Lung (tissue), 12 donors: ENCODE measurements around the gene DNAH9. TPM values are rescaled to one million over a fixed set of nuclear protein-coding genes. Genes with fewer than 3 reads are reported as not detected.
"Not testable (repeated sequence)": the region's sequence is repeated elsewhere in the genome, so short reads cannot be mapped to it uniquely, and the experiment has no call there.

ENCODE experiments used
- ATAC-seq: fragments of 200-7000 bp; cut with Tn5 transposase; one replicate; pipeline ENCODE4 v1.9.1; 2020; ENCODE audit warnings: moderate number of reproducible peaks; ENCODE audit not compliant: insufficient read depth, low FRiP score
- DNase-seq, 3 donors: peaks; one replicate each; pipeline ENCODE4 v3.0.0-alpha.2; 2013 to 2017
- H3K27ac ChIP-seq, 2 donors: one replicate each; pipeline ENCODE4 v1.5.1; 2013; ENCODE audit warnings: mild to moderate bottlenecking in 2 of 2, moderate library complexity in 2 of 2, control low read depth in 1 of 2, inconsistent platforms in 1 of 2, low read depth in 1 of 2, low read length in 1 of 2
- H3K27me3 ChIP-seq, 3 donors: one replicate each; pipeline ENCODE4 v1.5.1; 2013; ENCODE audit warnings: low read length in 2 of 3; ENCODE audit not compliant: control insufficient read depth in 3 of 3, insufficient read depth in 3 of 3
- H3K36me3 ChIP-seq, 4 donors: one replicate each; pipeline ENCODE4 v1.5.1; 2013; ENCODE audit warnings: low read length in 4 of 4, mild to moderate bottlenecking in 1 of 4, moderate library complexity in 1 of 4; ENCODE audit not compliant: control insufficient read depth in 4 of 4, insufficient read depth in 4 of 4
- H3K4me1 ChIP-seq, 5 donors: one replicate each; pipeline ENCODE4 v1.5.1; 2013; ENCODE audit warnings: low read length in 5 of 5, mild to moderate bottlenecking in 2 of 5, moderate library complexity in 1 of 5; ENCODE audit not compliant: control insufficient read depth in 5 of 5, insufficient read depth in 5 of 5
- H3K4me3 ChIP-seq: one replicate; pipeline ENCODE4 v1.5.1; 2013; ENCODE audit warnings: mild to moderate bottlenecking, control low read depth, moderate library complexity
- H3K9ac ChIP-seq, 2 donors: one replicate each; pipeline ENCODE4 v1.5.1; 2013; ENCODE audit warnings: low read length in 2 of 2, control low read depth in 1 of 2; ENCODE audit not compliant: insufficient read depth in 1 of 2
- H3K9me3 ChIP-seq, 4 donors: one replicate each; pipeline ENCODE4 v1.5.1; 2013; ENCODE audit warnings: low read length in 3 of 4, mild to moderate bottlenecking in 1 of 4, moderate library complexity in 1 of 4; ENCODE audit not compliant: control insufficient read depth in 4 of 4, insufficient read depth in 3 of 4
- WGBS, 2 donors: extraction: QIAGEN DNeasy Blood & Tissue Kit; methylation state at CpG; one replicate each; pipeline ENCODE4 v1.1.7; 2013; 5-methylcytosine and 5-hydroxymethylcytosine counted together
- polyA plus RNA-seq, 2 donors: library from polyadenylated mRNA; stranded (reverse); fragments of 200-250 nt; gene quantifications; one replicate each; pipeline ENCODE4 v1.2.1, GENCODE V29; 2013
- total RNA-seq, 2 donors: library from RNA; depleted of rRNA in 1 of 2; stranded (reverse); fragments of >200 nt in 1 of 2; gene quantifications; one replicate each; pipeline ENCODE4 v1.2.1, GENCODE V29; 2014 to 2021
- TF ChIP-seq, protein P1 (sequence below): IDR thresholded peaks from 2 replicates; pipeline ENCODE4 v1.5.1; 2012; ENCODE audit warnings: mild to moderate bottlenecking; ENCODE audit errors: control extremely low read depth, extremely low read depth
- donor health status: control.
- donor health status: control.
- donor health status: Bipolar disorder and iron deficiency.
- donor health status: healthy.
- donor health status: DM: yes; HTN: yes; CAD: no.

DNAH9 gene
- total and polyA plus RNA-seq, 4 donors, result 4.0 to 36.1 (median 20.9) TPM

- Histone ChIP-seq H3K27me3 (no peaks in the 10 kb centered on the region), H3K4me1 (peaks cover 0 to 1% (median 0%) of the 10 kb centered on the region in 5 donors), H3K36me3 (no peaks in the 10 kb centered on the region), H3K9me3 (peaks cover 0 to 2% (median 0%) of the 10 kb centered on the region in 4 donors), H3K4me3 (no peak overlapping the region), H3K27ac (no peak overlapping the region), H3K9ac (no peak overlapping the region)
- DNase-seq (no peak), ATAC-seq (no peak)
- WGBS, 2 donors, result 92 to 94% methylated on average over 10 of the region's 10 CpGs
- TF ChIP-seq, protein P1, sequence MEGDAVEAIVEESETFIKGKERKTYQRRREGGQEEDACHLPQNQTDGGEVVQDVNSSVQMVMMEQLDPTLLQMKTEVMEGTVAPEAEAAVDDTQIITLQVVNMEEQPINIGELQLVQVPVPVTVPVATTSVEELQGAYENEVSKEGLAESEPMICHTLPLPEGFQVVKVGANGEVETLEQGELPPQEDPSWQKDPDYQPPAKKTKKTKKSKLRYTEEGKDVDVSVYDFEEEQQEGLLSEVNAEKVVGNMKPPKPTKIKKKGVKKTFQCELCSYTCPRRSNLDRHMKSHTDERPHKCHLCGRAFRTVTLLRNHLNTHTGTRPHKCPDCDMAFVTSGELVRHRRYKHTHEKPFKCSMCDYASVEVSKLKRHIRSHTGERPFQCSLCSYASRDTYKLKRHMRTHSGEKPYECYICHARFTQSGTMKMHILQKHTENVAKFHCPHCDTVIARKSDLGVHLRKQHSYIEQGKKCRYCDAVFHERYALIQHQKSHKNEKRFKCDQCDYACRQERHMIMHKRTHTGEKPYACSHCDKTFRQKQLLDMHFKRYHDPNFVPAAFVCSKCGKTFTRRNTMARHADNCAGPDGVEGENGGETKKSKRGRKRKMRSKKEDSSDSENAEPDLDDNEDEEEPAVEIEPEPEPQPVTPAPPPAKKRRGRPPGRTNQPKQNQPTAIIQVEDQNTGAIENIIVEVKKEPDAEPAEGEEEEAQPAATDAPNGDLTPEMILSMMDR, result no peak
Observed at GRCh38 chr17:11932337-11932898, 334.1 kb downstream of the DNAH9 start.

GRCh38 chr17:11935734-11936406 lies 337.6 kb downstream of the DNAH9 start:
- peaks cover 0 to 3% (median 0%) of the 10 kb centered on the region in 3 donors for H3K27me3 ChIP-seq
- no peak overlapping the region for H3K9ac ChIP-seq
- H3K4me3 ChIP-seq, result no peak overlapping the region
- ATAC-seq (no peak), DNase-seq (peak; percentile 68 to 77 (median 75))
- no peak overlapping the region for H3K27ac ChIP-seq
- TF ChIP-seq, protein P1, result peak; percentile 71
- no peaks in the 10 kb centered on the region for H3K36me3 ChIP-seq
- H3K4me1 ChIP-seq, result no peaks in the 10 kb centered on the region
- no peaks in the 10 kb centered on the region for H3K9me3 ChIP-seq
- 44 to 46% methylated on average over 14 of the region's 14 CpGs for WGBS, 2 donors

DNA sequence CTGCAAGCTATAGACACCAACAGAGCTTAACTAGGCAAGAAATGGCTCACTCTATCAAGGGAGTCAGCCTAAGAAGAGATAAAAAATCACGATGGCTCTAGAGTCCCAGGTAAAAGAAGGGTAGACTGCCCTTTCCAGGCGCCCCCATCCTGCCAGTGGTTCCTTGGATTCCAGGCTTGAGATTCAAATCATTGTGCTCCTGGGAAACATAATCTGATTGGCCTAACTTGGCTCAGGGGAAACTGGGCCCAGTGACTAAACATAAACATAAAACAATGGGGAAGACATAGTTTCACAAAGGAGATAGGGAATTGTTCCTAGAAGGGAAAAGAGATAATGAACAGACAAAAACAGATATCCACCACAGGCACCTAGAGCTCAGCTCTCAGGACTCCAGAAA lies 342.6 kb downstream of the DNAH9 start:
- Histone ChIP-seq H3K9me3 (no peaks in the 10 kb centered on the region), H3K27ac (no peak overlapping the region), H3K27me3 (peaks cover 0 to 3% (median 0%) of the 10 kb centered on the region in 3 donors), H3K4me3 (no peak overlapping the region), H3K9ac (no peak overlapping the region), H3K4me1 (no peaks in the 10 kb centered on the region), H3K36me3 (no peaks in the 10 kb centered on the region)
- DNase-seq (no peak), ATAC-seq (no peak)
- TF ChIP-seq, protein P1, result no peak
- WGBS, 2 donors, result 64 to 69% methylated on average over 2 of the region's 2 CpGs

DNA sequence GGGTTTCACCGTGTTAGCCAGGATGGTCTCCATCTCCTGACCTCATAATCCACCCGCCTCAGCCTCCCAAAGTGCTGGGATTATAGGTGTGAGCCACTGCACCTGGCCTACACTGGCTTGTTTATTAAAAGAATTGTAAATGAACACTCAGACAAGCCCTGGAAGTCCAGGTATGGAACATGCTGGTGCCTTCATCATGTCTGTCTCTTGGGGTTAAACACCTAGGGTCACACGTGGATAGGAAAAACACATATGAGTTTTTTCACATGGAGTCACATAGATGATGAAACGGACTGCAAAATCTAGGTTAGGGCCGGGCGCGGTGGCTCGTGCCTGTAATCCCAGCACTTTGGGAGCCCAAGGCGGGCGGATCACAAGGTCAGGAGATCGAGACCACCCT lies 344.8 kb downstream of the DNAH9 start:
- not testable (repeated sequence) for H3K4me3 ChIP-seq, H3K27me3 ChIP-seq, H3K4me1 ChIP-seq, DNase-seq, H3K36me3 ChIP-seq, ATAC-seq, H3K27ac ChIP-seq, H3K9ac ChIP-seq, H3K9me3 ChIP-seq
- 93 to 94% methylated on average over 11 of the region's 11 CpGs for WGBS, 2 donors
